Measurements from ENCODE around the gene ZRANB1.
"Not testable (repeated sequence)": the region's sequence is repeated elsewhere in the genome, so short reads cannot be mapped to it uniquely, and the experiment has no call there.

ZRANB1 gene

GRCh38 chr10:124911124-124912067 is 30.5 kb upstream of the ZRANB1 start:
- H3K4me1 ChIP-seq (ENCODE audit: control insufficient read depth, insufficient read depth, low read length) = peaks cover 6% of the 10 kb centered on the region; the same call in 1 of the 2 replicates
- no peaks in the 10 kb centered on the region for H3K9me3 ChIP-seq (ENCODE audit: control insufficient read depth, insufficient read depth, low read length)
- H3K4me3 ChIP-seq (ENCODE audit: low read depth, low read length) = no peak overlapping the region
- no peaks in the 10 kb centered on the region for H3K27me3 ChIP-seq (ENCODE audit: control insufficient read depth, insufficient read depth, low read length)
- no peak overlapping the region for H3K9ac ChIP-seq (ENCODE audit: low read depth, low read length)
- no peak overlapping the region for H3K27ac ChIP-seq (ENCODE audit: low read depth, low read length)
- H3K36me3 ChIP-seq (ENCODE audit: control insufficient read depth, insufficient read depth, low read length) = no peaks in the 10 kb centered on the region

DNA sequence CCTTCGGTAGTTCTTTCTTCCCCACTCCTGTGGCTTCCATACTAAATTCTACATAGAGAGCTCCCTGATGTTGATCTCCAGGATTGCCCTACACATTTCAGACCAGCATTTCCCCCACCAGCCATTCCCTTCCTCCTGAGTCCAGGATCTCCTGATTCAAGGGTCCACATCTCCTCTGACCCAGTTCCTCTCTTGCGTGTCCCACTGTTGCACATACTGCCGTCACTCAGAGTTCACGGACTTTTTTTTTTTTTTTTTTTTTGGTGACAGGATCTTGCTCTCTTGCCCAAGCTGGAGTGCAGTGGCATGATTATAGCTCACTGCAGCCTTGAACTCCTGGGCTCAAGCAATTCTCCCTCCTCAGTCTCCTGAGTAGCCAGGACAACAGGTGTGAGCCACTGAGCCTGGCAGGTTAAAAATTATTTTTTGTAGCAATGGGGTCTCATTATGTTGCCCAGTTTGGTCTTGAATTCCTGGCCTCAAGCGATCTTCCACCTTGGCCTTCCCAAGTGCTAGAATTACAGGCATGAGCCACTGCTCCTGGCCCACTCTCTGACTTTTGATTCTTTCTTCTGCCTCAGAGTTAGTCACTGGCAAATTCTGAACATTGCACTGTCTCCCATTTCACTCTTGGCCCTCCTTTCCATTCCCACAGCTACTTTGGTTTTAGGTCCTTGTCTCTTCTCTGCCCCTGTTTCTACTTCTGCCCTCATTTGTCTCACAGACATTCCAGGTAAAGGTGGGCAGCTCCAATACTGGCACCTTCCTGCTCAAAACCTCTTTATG is 29.6 kb upstream of the ZRANB1 start:
- Histone ChIP-seq H3K4me3 (ENCODE audit: low read depth, low read length) (no peak overlapping the region), H3K9ac (ENCODE audit: low read depth, low read length) (no peak overlapping the region)

DNA sequence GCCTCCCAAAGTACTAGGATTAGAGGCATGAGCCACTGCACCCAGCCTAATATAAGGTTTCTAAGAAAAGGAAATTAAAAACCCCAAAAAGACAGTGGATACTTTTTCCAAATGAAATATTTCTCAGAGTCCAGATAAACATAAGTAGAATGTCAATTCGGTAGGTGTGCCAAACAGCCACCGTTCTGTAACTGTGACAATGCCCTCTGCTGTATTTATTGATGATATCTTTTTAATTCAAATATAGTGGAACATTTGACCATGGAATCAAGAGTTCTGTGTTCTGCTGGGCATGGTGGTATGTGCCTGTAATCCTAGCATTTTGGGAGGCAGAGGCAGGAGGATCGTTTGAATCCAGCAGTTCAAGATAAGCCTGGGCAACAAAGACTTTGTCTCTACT is 28.8 kb upstream of the ZRANB1 start:
- H3K9me3 ChIP-seq (ENCODE audit: control insufficient read depth, insufficient read depth, low read length) = no peaks in the 10 kb centered on the region
- H3K4me1 ChIP-seq (ENCODE audit: control insufficient read depth, insufficient read depth, low read length) = peaks cover 6% of the 10 kb centered on the region; the same call in 1 of the 2 replicates
- H3K4me3 ChIP-seq (ENCODE audit: low read depth, low read length) = no peak overlapping the region
- H3K27ac ChIP-seq (ENCODE audit: low read depth, low read length) = no peak overlapping the region
- no peaks in the 10 kb centered on the region for H3K27me3 ChIP-seq (ENCODE audit: control insufficient read depth, insufficient read depth, low read length)
- no peaks in the 10 kb centered on the region for H3K36me3 ChIP-seq (ENCODE audit: control insufficient read depth, insufficient read depth, low read length)
- H3K9ac ChIP-seq (ENCODE audit: low read depth, low read length) = no peak overlapping the region

More for the DNA sequence above, 29.6 kb upstream of the ZRANB1 start:
- Histone ChIP-seq H3K36me3 (ENCODE audit: control insufficient read depth, insufficient read depth, low read length) (no peaks in the 10 kb centered on the region), H3K27ac (ENCODE audit: low read depth, low read length) (no peak overlapping the region), H3K4me1 (ENCODE audit: control insufficient read depth, insufficient read depth, low read length) (peaks cover 6% of the 10 kb centered on the region; the same call in 1 of the 2 replicates), H3K27me3 (ENCODE audit: control insufficient read depth, insufficient read depth, low read length) (no peaks in the 10 kb centered on the region), H3K9me3 (ENCODE audit: control insufficient read depth, insufficient read depth, low read length) (no peaks in the 10 kb centered on the region)

DNA sequence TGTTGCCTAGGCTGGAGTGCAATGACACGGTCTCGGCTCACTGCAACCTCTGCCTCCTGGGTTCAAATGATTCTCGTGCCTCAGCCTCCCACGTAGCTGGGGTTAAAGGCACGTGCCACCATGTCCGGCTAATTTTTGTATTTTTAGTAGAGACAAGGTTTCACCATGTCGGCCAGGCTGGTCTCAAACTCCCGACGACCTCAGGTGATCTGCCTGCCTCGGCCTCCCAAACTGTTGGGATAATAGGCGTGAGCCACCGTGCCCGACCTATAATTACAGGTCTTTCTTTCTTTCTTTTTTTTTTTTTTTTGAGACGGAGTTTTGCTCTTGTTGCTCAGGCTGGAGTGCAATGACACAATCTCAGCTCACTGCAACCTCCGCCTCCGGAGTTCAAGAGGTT is 27.5 kb upstream of the ZRANB1 start:
- not testable (repeated sequence) for H3K27ac ChIP-seq (ENCODE audit: low read depth, low read length); H3K36me3 ChIP-seq (ENCODE audit: control insufficient read depth, insufficient read depth, low read length); H3K9ac ChIP-seq (ENCODE audit: low read depth, low read length); H3K4me3 ChIP-seq (ENCODE audit: low read depth, low read length); H3K27me3 ChIP-seq (ENCODE audit: control insufficient read depth, insufficient read depth, low read length); H3K9me3 ChIP-seq (ENCODE audit: control insufficient read depth, insufficient read depth, low read length)
- peaks cover 14% of the 10 kb centered on the region for H3K4me1 ChIP-seq (ENCODE audit: control insufficient read depth, insufficient read depth, low read length)

DNA sequence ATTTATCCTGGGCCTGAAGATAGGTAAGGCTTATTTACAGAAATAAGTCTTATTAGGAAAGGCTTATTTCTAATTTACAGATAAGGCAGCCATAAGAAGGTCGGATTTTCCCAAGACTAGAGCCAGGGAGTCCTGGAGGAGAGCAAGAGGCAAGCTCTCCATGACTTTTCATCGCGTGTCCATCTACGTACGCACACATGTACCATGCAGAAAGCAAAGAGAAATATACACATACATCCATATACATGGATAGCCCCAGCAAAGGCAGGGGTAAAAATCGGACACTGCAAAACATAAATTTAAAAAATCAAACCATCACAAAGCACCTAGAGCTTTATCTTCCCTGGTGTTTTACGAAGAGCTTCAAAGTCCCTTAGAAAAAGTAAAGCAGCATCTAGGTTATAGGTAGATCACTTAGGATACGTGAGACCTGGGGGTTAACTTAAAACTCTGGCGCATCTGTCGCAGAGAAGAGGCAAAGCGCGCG is 25.8 kb upstream of the ZRANB1 start:
- H3K9ac ChIP-seq (ENCODE audit: low read depth, low read length) = peak overlapping the region; percentile 94
- no peaks in the 10 kb centered on the region for H3K9me3 ChIP-seq (ENCODE audit: control insufficient read depth, insufficient read depth, low read length)
- no peaks in the 10 kb centered on the region for H3K36me3 ChIP-seq (ENCODE audit: control insufficient read depth, insufficient read depth, low read length)
- H3K27me3 ChIP-seq (ENCODE audit: control insufficient read depth, insufficient read depth, low read length) = no peaks in the 10 kb centered on the region
- peak overlapping the region; percentile 91 for H3K27ac ChIP-seq (ENCODE audit: low read depth, low read length)
- peak overlapping the region; percentile 86 for H3K4me3 ChIP-seq (ENCODE audit: low read depth, low read length)
- peaks cover 12% of the 10 kb centered on the region for H3K4me1 ChIP-seq (ENCODE audit: control insufficient read depth, insufficient read depth, low read length)

DNA sequence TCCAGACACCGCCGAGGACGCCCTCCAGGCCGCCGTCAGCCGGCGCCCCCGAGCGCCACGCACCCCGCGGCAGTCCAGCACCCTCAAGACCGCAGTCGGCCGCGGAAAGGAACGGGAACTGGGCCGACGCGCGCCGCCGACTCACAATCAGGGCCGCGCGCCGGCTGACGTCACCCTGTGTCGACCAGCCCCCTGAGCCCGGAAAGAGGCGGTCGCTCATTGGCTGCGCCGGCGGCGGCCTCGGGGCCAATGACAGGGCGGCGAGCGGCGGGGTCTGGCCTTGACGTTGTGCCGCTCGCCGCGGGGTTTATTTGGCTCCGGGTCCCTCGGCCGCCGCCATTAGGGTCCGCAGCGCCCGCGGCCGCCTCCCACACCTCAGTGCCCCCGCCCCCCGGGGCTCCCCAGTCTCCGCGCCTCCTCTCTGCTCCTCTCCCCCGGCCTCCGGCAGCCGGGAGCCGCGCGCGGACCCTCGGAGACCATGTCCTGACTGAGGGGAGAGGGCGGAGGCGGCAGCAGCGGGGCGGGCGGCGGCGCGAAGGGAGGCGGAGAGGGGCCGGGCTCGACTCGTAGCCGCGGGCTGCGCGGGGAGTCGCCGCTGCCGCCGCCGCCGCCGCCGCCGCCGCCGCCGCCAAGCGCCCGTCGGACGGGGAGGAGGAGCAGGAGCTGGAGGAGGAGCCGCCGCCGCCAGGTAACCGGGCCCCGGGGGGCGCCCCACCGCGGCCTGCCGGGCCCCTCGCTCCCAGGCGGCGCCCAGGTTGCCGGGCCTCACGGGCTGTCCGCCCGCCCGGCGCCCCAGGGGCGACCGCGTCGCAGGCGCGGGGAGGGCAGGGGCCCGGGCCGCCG is 25.1 kb upstream of the ZRANB1 start:
- H3K27me3 ChIP-seq (ENCODE audit: control insufficient read depth, insufficient read depth, low read length) = no peaks in the 10 kb centered on the region
- peak overlapping the region; percentile 86 for H3K4me3 ChIP-seq (ENCODE audit: low read depth, low read length)
- peak overlapping the region; percentile 98 for H3K27ac ChIP-seq (ENCODE audit: low read depth, low read length)

GRCh38 chr10:124917428-124918190 is 24.3 kb upstream of the ZRANB1 start:
- H3K9me3 ChIP-seq (ENCODE audit: control insufficient read depth, insufficient read depth, low read length) = no peaks in the 10 kb centered on the region
- H3K9ac ChIP-seq (ENCODE audit: low read depth, low read length) = peak overlapping the region; percentile 80
- peak overlapping the region; percentile 98 for H3K27ac ChIP-seq (ENCODE audit: low read depth, low read length)
- no peaks in the 10 kb centered on the region for H3K27me3 ChIP-seq (ENCODE audit: control insufficient read depth, insufficient read depth, low read length)
- peaks cover 11% of the 10 kb centered on the region for H3K4me1 ChIP-seq (ENCODE audit: control insufficient read depth, insufficient read depth, low read length)
- H3K4me3 ChIP-seq (ENCODE audit: low read depth, low read length) = peak overlapping the region; percentile 86
- H3K36me3 ChIP-seq (ENCODE audit: control insufficient read depth, insufficient read depth, low read length) = no peaks in the 10 kb centered on the region

More for the DNA sequence above, 25.1 kb upstream of the ZRANB1 start:
- Histone ChIP-seq H3K4me1 (ENCODE audit: control insufficient read depth, insufficient read depth, low read length) (peaks cover 11% of the 10 kb centered on the region), H3K36me3 (ENCODE audit: control insufficient read depth, insufficient read depth, low read length) (no peaks in the 10 kb centered on the region), H3K9me3 (ENCODE audit: control insufficient read depth, insufficient read depth, low read length) (no peaks in the 10 kb centered on the region), H3K9ac (ENCODE audit: low read depth, low read length) (peak overlapping the region; percentile 94)

DNA sequence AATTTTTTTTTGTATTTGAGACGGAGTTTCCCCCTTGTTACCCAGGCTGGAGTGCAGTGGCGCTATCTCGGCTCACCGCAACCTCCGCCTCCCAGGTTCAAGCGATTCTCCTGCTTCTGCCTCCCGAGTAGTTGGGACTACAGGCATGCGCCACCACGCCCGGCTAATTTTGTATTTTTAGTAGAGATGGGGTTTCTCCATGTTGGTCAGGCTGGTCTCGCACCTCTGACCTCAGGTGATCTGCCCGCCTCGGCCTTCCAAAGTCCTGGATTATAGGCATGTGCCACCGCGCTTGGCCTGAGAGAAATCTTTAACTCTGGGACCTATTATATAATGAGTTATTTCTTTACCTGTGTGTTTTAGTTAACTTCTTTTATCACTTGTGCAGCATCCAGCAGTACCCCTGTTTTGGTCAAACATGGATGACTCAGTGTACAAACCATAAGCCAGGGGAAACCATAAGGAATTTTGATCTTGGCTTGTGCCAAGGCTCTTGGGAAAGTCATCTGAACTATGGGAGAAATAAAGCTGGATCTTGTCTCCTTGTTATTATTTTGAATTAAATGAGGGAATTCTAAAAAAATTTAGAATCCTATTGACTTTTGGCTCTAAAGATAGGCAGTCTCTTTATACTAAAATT is 23.6 kb upstream of the ZRANB1 start:
- Histone ChIP-seq H3K27ac (ENCODE audit: low read depth, low read length) (peak overlapping the region; percentile 98), H3K9ac (ENCODE audit: low read depth, low read length) (peak overlapping the region; percentile 80; the same call in 1 of the 2 replicates)

DNA sequence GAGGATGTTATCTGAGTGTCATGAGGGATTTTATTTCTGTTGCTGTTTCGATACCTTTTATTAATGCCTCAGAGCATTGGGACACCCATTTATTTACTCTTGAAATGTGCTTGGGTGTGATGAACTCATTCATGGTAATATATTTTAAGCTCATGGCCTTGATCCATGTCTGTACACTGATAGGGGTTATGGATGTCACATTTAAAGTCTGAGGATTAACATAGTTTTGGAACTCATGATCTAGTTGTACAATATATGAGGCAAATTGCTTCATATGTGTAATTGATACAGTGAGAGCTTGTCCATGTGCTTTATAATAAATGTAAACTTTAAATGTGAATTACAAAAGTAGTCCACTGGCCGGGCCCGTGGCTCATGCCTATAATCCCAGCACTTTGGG is 23.0 kb upstream of the ZRANB1 start:
- peak overlapping the region; percentile 86 for H3K4me3 ChIP-seq (ENCODE audit: low read depth, low read length)
- H3K9me3 ChIP-seq (ENCODE audit: control insufficient read depth, insufficient read depth, low read length) = no peaks in the 10 kb centered on the region
- peaks cover 11% of the 10 kb centered on the region for H3K4me1 ChIP-seq (ENCODE audit: control insufficient read depth, insufficient read depth, low read length)
- no peaks in the 10 kb centered on the region for H3K27me3 ChIP-seq (ENCODE audit: control insufficient read depth, insufficient read depth, low read length)
- no peaks in the 10 kb centered on the region for H3K36me3 ChIP-seq (ENCODE audit: control insufficient read depth, insufficient read depth, low read length)
- H3K9ac ChIP-seq (ENCODE audit: low read depth, low read length) = no peak overlapping the region
- no peak overlapping the region for H3K27ac ChIP-seq (ENCODE audit: low read depth, low read length)

More for the DNA sequence above, 23.6 kb upstream of the ZRANB1 start:
- no peaks in the 10 kb centered on the region for H3K36me3 ChIP-seq (ENCODE audit: control insufficient read depth, insufficient read depth, low read length)
- H3K27me3 ChIP-seq (ENCODE audit: control insufficient read depth, insufficient read depth, low read length) = no peaks in the 10 kb centered on the region
- H3K9me3 ChIP-seq (ENCODE audit: control insufficient read depth, insufficient read depth, low read length) = no peaks in the 10 kb centered on the region
- peaks cover 11% of the 10 kb centered on the region for H3K4me1 ChIP-seq (ENCODE audit: control insufficient read depth, insufficient read depth, low read length)
- peak overlapping the region; percentile 86 for H3K4me3 ChIP-seq (ENCODE audit: low read depth, low read length)

Data from HUES48 (cell line).